H9 (cell line): Measurements from ENCODE around the gene GNAO1. TPM values are rescaled to one million over a fixed set of nuclear protein-coding genes. Genes with fewer than 3 reads are reported as not detected.

ENCODE experiments used
- DNase-seq: peaks from one replicate; pipeline ENCODE4 v3.0.0-alpha.2; 2017
- H2AFZ ChIP-seq: one replicate; pipeline ENCODE4 v1.6.1; 2013; ENCODE audit warnings: mild to moderate bottlenecking, low read length, control low read depth, moderate library complexity
- H2AK5ac ChIP-seq: 2 replicates; pipeline ENCODE4 v1.6.1; 2013; ENCODE audit warnings: low read length, control low read depth, mixed read lengths; ENCODE audit not compliant: insufficient read length
- H2BK120ac ChIP-seq: one replicate; pipeline ENCODE4 v1.6.1; 2013; ENCODE audit warnings: low read depth, mild to moderate bottlenecking, low read length, control low read depth, inconsistent platforms; ENCODE audit not compliant: poor library complexity, severe bottlenecking
- H2BK12ac ChIP-seq: 2 replicates; pipeline ENCODE4 v1.6.1; 2013; ENCODE audit warnings: low read length, control low read depth, mixed read lengths, low read depth; ENCODE audit not compliant: insufficient read length
- H2BK15ac ChIP-seq: 2 replicates; pipeline ENCODE4 v1.6.1; 2013; ENCODE audit warnings: low read depth, low read length, control low read depth
- H2BK20ac ChIP-seq: one replicate; pipeline ENCODE4 v1.6.1; 2013; ENCODE audit warnings: low read depth, mild to moderate bottlenecking, low read length, control low read depth, inconsistent platforms; ENCODE audit not compliant: poor library complexity, severe bottlenecking
- H2BK5ac ChIP-seq: 2 replicates; pipeline ENCODE4 v1.6.1; 2013; ENCODE audit warnings: low read length, control low read depth, mixed read lengths; ENCODE audit not compliant: insufficient read length
- H3K14ac ChIP-seq: 2 replicates; pipeline ENCODE4 v1.6.1; 2013; ENCODE audit warnings: low read length, control low read depth; ENCODE audit not compliant: insufficient read depth
- H3K18ac ChIP-seq: 2 replicates; pipeline ENCODE4 v1.6.1; 2013; ENCODE audit warnings: low read depth, mild to moderate bottlenecking, mixed read lengths, low read length, control low read depth; ENCODE audit not compliant: insufficient read length
- H3K23ac ChIP-seq: 2 replicates; pipeline ENCODE4 v1.6.1; 2013; ENCODE audit warnings: low read length, control low read depth, mixed read lengths, low read depth; ENCODE audit not compliant: insufficient read length
- H3K23me2 ChIP-seq: 2 replicates; pipeline ENCODE4 v1.6.1; 2013; ENCODE audit warnings: low read depth, mild to moderate bottlenecking, mixed read lengths, low read length, control low read depth; ENCODE audit not compliant: insufficient read length, poor library complexity, severe bottlenecking
- H3K27ac ChIP-seq: 2 replicates; pipeline ENCODE4 v1.5.1; 2013; ENCODE audit warnings: low read length, control low read depth, mixed read lengths, low read depth; ENCODE audit not compliant: insufficient read length
- H3K27me3 ChIP-seq: 2 replicates; pipeline ENCODE4 v1.6.1; 2013; ENCODE audit warnings: low read length, control low read depth, inconsistent platforms; ENCODE audit not compliant: insufficient read depth
- H3K4ac ChIP-seq: 2 replicates; pipeline ENCODE4 v1.6.1; 2013; ENCODE audit warnings: low read depth, mild to moderate bottlenecking, control low read depth, inconsistent platforms, low read length, moderate library complexity
- H3K4me1 ChIP-seq: 2 replicates; pipeline ENCODE4 v1.6.1; 2013; ENCODE audit warnings: low read length, control low read depth, inconsistent platforms; ENCODE audit not compliant: insufficient read depth
- H3K4me2 ChIP-seq: 2 replicates; pipeline ENCODE4 v1.6.1; 2013; ENCODE audit warnings: low read length, control low read depth, mixed read lengths; ENCODE audit not compliant: insufficient read length, insufficient read depth
- H3K56ac ChIP-seq: 2 replicates; pipeline ENCODE4 v1.6.1; 2013; ENCODE audit warnings: low read depth, mild to moderate bottlenecking, mixed read lengths, low read length, control low read depth; ENCODE audit not compliant: insufficient read length
- H3K79me1 ChIP-seq: 2 replicates; pipeline ENCODE4 v1.6.1; 2013; ENCODE audit warnings: low read depth, mild to moderate bottlenecking, moderate library complexity, low read length, control low read depth, inconsistent platforms; ENCODE audit not compliant: insufficient read depth, poor library complexity, severe bottlenecking
- H3K79me2 ChIP-seq: 2 replicates; pipeline ENCODE4 v1.6.1; 2013; ENCODE audit warnings: low read length, control low read depth, inconsistent platforms; ENCODE audit not compliant: insufficient read depth
- H3K9ac ChIP-seq: 2 replicates; pipeline ENCODE4 v1.6.1; 2013; ENCODE audit warnings: low read length, control low read depth, mixed read lengths; ENCODE audit not compliant: insufficient read length; ENCODE audit errors: extremely low read depth
- H3K9me3 ChIP-seq: one replicate; pipeline ENCODE4 v1.6.1; 2013; ENCODE audit warnings: low read depth, low read length, inconsistent platforms; ENCODE audit not compliant: control insufficient read depth
- H3T11ph ChIP-seq: one replicate; pipeline ENCODE4 v1.6.1; 2013; ENCODE audit warnings: mild to moderate bottlenecking, low read length, control low read depth, inconsistent platforms
- H4K20me1 ChIP-seq: one replicate; pipeline ENCODE4 v1.6.1; 2013; ENCODE audit not compliant: control insufficient read depth, insufficient read length, insufficient read depth
- H4K5ac ChIP-seq: 2 replicates; pipeline ENCODE4 v1.6.1; 2013; ENCODE audit warnings: low read depth, mild to moderate bottlenecking, mixed read lengths, low read length, control low read depth; ENCODE audit not compliant: insufficient read length
- H4K8ac ChIP-seq: replicated peaks from 2 replicates; pipeline ENCODE4 v1.6.1; 2013; ENCODE audit warnings: low read length, control low read depth, mixed read lengths, low read depth; ENCODE audit not compliant: insufficient read length
- H4K91ac ChIP-seq: 2 replicates; pipeline ENCODE4 v1.6.1; 2013; ENCODE audit warnings: low read depth, mild to moderate bottlenecking, moderate library complexity, mixed read lengths, low read length, control low read depth; ENCODE audit not compliant: insufficient read length
- H3K27ac Mint-ChIP-seq, 3 experiments: 2 replicates in 2 of 3; 3 replicates in 1 of 3; pipeline ENCODE4 v1.8.0; 2020 to 2021; ENCODE audit warnings: mixed read lengths in 3 of 3, mild to moderate bottlenecking in 1 of 3, moderate library complexity in 1 of 3
- H3K27me3 Mint-ChIP-seq: 2 replicates; pipeline ENCODE4 v1.8.0; 2021; ENCODE audit warnings: low read depth, mild to moderate bottlenecking, moderate library complexity, mixed read lengths
- H3K36me3 Mint-ChIP-seq, 3 experiments: 2 replicates in 2 of 3; 3 replicates in 1 of 3; pipeline ENCODE4 v1.8.0; 2020 to 2021; ENCODE audit warnings: low read depth in 3 of 3, mixed read lengths in 3 of 3; ENCODE audit not compliant: insufficient read depth in 1 of 3
- H3K4me1 Mint-ChIP-seq, 2 experiments: 2 replicates each; pipeline ENCODE4 v1.8.0; 2020; ENCODE audit warnings: mixed read lengths in 2 of 2
- H3K4me3 Mint-ChIP-seq, 2 experiments: 2 replicates in 1 of 2; 3 replicates in 1 of 2; pipeline ENCODE4 v1.8.0; 2020 to 2021; ENCODE audit warnings: mild to moderate bottlenecking in 2 of 2, mixed read lengths in 2 of 2, moderate library complexity in 1 of 2
- H3K9me3 Mint-ChIP-seq, 2 experiments: 2 replicates in 1 of 2; 3 replicates in 1 of 2; pipeline ENCODE4 v1.8.0; 2020; ENCODE audit warnings: mild to moderate bottlenecking in 2 of 2, mixed read lengths in 2 of 2, moderate library complexity in 1 of 2
- CTCF ChIP-seq: fragments of 200-600 bp; sonication (generic); conservative IDR thresholded peaks from 3 replicates; pipeline ENCODE4 v1.8.0; 2021; ENCODE audit warnings: antibody characterized with exemption, mild to moderate bottlenecking
- total RNA-seq: library from RNA; stranded (reverse); gene quantifications from 2 replicates; pipeline ENCODE4 v1.2.1, GENCODE V29; 2021

GNAO1 gene
- total RNA-seq, 1 experiment from 2014 or later = 16.9 TPM

GRCh38 chr16:56164636-56165035 is 26.7 kb upstream of the GNAO1 start:
- no peak overlapping the region for H3K4me3 Mint-ChIP-seq
- no peaks in the 10 kb centered on the region for H3K4me1 ChIP-seq
- H3K23me2 ChIP-seq = no peaks in the 10 kb centered on the region
- no peak overlapping the region for H2BK120ac ChIP-seq
- no peak overlapping the region for H4K91ac ChIP-seq
- no peak overlapping the region for H4K8ac ChIP-seq
- no peak overlapping the region for H3K4me2 ChIP-seq
- no peak overlapping the region for H4K5ac ChIP-seq
- no peak overlapping the region for H2BK20ac ChIP-seq
- no peak overlapping the region for H3K23ac ChIP-seq
- H3K9ac ChIP-seq = no peak overlapping the region
- no peak overlapping the region for H3K18ac ChIP-seq
- no peaks in the 10 kb centered on the region for H3K9me3 ChIP-seq
- no peak overlapping the region for H3K56ac ChIP-seq
- H3K27me3 Mint-ChIP-seq = no peaks in the 10 kb centered on the region; the same call in none of the 2 replicates
- no peak for TF ChIP-seq CTCF
- no peaks in the 10 kb centered on the region for H3K4me1 Mint-ChIP-seq
- H3K79me1 ChIP-seq = no peaks in the 10 kb centered on the region
- no peak overlapping the region for H2BK5ac ChIP-seq
- no peaks in the 10 kb centered on the region for H3K9me3 Mint-ChIP-seq
- H3K27ac ChIP-seq = no peak overlapping the region
- H3K36me3 Mint-ChIP-seq = no peaks in the 10 kb centered on the region
- H3K27ac Mint-ChIP-seq = no peak overlapping the region
- H3K27me3 ChIP-seq = no peaks in the 10 kb centered on the region
- DNase-seq = no peak
- no peaks in the 10 kb centered on the region for H3K79me2 ChIP-seq
- no peak overlapping the region for H3K14ac ChIP-seq
- no peak overlapping the region for H2BK15ac ChIP-seq
- H4K20me1 ChIP-seq = no peaks in the 10 kb centered on the region
- no peak overlapping the region for H3T11ph ChIP-seq
- no peak overlapping the region for H2AFZ ChIP-seq
- no peak overlapping the region for H2BK12ac ChIP-seq
- H2AK5ac ChIP-seq = no peak overlapping the region
- no peak overlapping the region for H3K4ac ChIP-seq
